Rectal smooth muscle tissue (tissue), 1 donor: ENCODE measurements around the gene PBX2.

Source experiments
- H3K27ac ChIP-seq: one replicate; pipeline ENCODE4 v1.7.0; 2013; ENCODE audit warnings: low read depth, low read length, inconsistent platforms
- H3K27me3 ChIP-seq: one replicate; pipeline ENCODE4 v1.7.0; 2013; ENCODE audit warnings: low read length; ENCODE audit not compliant: control insufficient read depth, insufficient read depth
- H3K36me3 ChIP-seq: one replicate; pipeline ENCODE4 v1.7.0; 2013; ENCODE audit warnings: low read length; ENCODE audit not compliant: control insufficient read depth, insufficient read depth
- H3K4me1 ChIP-seq: one replicate; pipeline ENCODE4 v1.7.0; 2013; ENCODE audit warnings: low read length; ENCODE audit not compliant: control insufficient read depth, insufficient read depth
- H3K4me3 ChIP-seq: one replicate; pipeline ENCODE4 v1.7.0; 2013; ENCODE audit warnings: low read length
- H3K9ac ChIP-seq: one replicate; pipeline ENCODE4 v1.7.0; 2013; ENCODE audit warnings: low read length

Gene PBX2

DNA sequence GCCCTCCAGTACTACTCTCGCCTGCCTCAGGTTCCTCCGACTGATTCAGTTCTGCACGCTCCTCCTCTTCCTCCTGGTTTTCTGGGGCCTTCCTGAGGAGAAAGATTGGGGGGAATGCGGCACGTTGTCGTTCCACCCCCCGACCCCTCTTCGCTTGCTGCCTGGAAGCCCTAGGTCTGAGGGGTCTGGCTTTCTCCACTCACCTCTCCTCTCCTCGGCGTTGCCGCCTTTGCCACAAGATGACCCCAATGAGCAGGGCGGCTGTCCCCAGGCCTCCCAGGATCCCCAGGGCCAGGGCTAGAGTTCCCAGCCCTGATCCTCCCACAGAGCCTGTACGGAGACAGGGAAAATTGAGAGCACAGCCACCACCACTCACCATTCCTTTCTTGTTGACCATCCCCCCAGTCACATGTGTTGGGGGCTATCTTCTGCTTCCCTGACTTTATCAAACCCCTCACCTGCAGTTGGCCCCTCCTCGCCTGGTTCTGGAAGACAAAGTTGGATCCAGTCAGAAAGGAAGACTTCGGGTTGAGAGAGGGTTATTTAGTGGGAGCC lies 8.8 kb downstream of the PBX2 start:
- Histone ChIP-seq H3K27me3 (no peaks in the 10 kb centered on the region), H3K27ac (peak overlapping the region; percentile 23), H3K9ac (no peak overlapping the region), H3K4me3 (no peak overlapping the region), H3K36me3 (peaks cover 19% of the 10 kb centered on the region), H3K4me1 (peaks cover 20% of the 10 kb centered on the region)

- no peak overlapping the region for H3K9ac ChIP-seq
- H3K27me3 ChIP-seq: no peaks in the 10 kb centered on the region
- H3K36me3 ChIP-seq: peaks cover 19% of the 10 kb centered on the region
- no peak overlapping the region for H3K27ac ChIP-seq
- H3K4me3 ChIP-seq: no peak overlapping the region
- H3K4me1 ChIP-seq: peaks cover 23% of the 10 kb centered on the region
These were observed 10.1 kb downstream of the PBX2 start for GRCh38 chr6:32179766-32180405.

- Histone ChIP-seq H3K4me3 (peak overlapping the region; percentile 91), H3K9ac (peak overlapping the region; percentile 41)
These were observed 11.2 kb downstream of the PBX2 start for GRCh38 chr6:32178547-32179440.

DNA sequence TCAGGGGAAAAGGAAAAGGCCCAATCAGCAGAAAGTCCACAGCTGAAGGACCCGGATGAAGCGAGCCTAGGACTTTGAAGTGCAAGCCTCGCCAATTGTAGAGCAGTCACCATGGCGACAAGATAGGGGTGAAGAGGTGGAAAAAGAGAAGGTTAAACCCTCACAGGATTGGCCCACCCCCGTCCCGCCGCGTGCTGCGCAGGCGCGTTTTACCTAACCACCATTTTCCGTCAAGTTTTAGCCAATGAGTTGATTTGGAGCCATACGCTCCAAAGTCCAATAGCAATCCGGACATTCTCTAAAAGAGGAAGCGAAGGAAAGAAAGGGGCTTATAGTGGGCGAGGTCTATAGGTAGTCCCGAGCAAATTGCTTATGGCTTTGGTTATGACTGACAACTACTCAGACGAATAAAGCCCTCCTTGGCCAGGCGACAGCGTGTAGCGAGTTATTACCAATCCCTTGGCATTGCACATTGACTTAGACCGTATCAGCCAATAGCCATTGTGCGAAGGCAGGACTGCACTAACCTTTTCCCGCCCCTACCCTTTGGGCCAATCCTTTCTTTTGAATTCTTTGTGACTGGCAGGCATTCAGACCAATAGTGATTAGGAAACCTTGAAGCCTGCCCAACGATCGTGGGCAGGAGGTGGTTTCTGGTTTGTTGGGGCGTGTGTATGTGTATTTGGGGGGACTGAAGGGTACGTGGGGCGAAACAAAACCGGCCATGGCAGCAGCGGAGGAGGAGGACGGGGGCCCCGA lies 12.0 kb downstream of the PBX2 start, which contains the start of gene RNF5:
Gene RNF5 (plus strand): TSS at position 618 of the 759 bp plus-strand sequence. CDS start 107 bp downstream, at position 725.
- H3K27me3 ChIP-seq: no peaks in the 10 kb centered on the region
- peaks cover 13% of the 10 kb centered on the region for H3K36me3 ChIP-seq
- peak within 1 kb of the TSS; percentile 99 for H3K27ac ChIP-seq
- H3K4me3 ChIP-seq: peak within 1 kb of the TSS; percentile 91
- peaks cover 27% of the 10 kb centered on the region for H3K4me1 ChIP-seq
- H3K9ac ChIP-seq: peak within 1 kb of the TSS; percentile 76

More at GRCh38 chr6:32178547-32179440, 11.2 kb downstream of the PBX2 start:
- Histone ChIP-seq H3K27ac (peak overlapping the region; percentile 99), H3K36me3 (peaks cover 19% of the 10 kb centered on the region), H3K27me3 (no peaks in the 10 kb centered on the region), H3K4me1 (peaks cover 27% of the 10 kb centered on the region)

DNA sequence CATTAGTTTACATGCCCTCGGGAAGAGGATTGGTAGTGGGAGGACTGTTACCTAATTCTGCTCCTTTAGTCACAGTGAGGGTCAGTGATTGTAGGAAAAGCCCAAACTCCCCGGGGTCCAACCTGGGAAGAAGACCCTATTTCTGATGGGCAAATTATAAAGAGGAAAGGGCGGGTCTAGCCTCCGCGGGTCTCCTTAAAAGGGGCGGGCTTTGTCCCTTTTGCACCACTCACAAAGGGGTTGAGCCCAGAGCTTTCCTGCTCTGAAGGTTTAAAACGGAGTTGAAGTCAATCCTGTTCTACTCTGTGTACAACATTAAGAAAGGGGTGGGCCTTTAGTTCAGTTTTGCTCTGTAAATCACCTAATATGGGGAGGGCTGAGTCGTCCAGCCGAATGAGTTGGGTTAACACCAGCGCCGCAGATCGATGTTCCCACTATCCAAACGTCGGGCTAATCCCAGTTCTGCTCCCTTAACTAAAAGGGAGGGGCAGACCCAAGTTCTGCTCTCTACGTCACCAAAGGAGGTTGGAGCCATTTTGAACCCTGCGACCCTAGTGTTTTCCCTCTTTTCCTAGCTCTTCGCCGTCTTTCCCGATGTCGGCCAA lies 12.7 kb downstream of the PBX2 start:
- Histone ChIP-seq H3K4me1 (peaks cover 27% of the 10 kb centered on the region), H3K36me3 (peaks cover 11% of the 10 kb centered on the region), H3K9ac (peak overlapping the region; percentile 76), H3K4me3 (peak overlapping the region; percentile 91), H3K27ac (peak overlapping the region; percentile 99), H3K27me3 (no peaks in the 10 kb centered on the region)

DNA sequence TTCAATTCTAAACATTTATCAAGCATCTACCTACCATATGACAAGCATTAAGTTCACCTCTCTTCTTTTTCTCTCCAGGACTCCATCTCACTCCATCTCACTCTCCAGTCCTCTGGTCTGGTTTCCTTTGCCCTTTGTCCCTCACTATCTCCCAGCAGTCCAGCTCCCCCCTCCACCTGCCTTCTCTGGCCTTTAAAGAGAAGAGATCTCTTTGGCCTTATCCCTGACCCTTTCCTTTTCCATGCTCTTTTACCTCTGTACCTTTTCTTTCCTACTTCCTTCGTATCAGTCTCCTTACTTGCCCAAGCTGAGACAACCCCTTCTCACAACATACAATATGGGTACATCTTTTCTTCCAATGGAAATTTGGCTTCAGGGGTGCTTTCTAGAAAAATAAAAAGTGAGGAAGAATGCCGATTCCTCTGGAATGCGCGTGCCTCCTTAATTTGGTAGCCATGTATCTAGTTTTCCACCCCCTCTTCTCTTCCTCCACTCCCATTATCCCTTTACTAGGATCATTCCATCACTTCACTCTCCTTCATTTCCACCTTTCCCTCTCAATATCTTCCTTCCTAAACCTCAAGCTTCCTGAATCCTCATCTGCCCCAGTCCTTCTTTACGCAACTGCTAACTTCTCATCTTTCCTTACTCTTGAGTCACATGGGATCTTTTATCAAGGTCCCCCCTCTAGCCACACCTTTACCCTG lies 13.4 kb downstream of the PBX2 start:
- H3K4me1 ChIP-seq: peaks cover 27% of the 10 kb centered on the region
- no peaks in the 10 kb centered on the region for H3K27me3 ChIP-seq
- H3K36me3 ChIP-seq: peaks cover 11% of the 10 kb centered on the region
- H3K9ac ChIP-seq: peak overlapping the region; percentile 76
- H3K4me3 ChIP-seq: peak overlapping the region; percentile 91
- H3K27ac ChIP-seq: peak overlapping the region; percentile 99

DNA sequence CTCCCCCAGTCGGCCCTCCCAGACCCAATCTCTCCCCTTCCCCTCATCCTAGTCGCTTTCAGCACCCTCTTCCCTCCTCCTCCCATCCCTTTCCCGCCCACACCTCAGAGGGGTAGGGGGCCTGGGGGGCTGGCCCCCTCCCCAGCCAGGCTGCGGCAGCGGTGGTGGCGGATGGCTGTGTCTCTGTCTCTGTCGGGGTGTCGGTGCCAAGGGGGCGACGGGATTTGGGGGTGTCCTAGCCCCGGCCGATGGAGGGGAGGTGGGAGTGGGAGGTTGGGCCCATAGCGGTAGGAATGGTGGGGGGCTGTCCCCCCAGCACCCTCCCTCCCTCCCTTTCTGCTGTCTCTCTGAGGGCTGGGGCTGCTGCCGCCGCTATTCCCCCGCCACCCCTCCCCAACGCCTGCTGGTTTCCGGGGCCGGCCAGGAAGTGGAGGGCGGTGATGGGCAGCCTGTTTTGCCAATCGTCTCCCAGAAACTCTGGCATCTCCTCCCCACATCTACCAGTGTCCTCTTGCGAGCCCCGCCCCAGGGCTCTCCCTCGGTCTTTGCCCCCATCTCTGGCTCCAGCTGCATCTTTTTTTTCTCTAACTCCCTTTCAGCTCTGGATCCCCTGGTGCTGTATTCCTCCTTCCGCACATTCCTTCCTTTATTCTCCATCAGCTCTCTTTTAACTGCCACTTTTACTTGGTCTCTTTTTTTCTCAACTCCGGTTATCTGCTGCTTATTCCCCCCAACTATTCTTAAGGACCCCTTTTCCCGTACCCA lies 14.1 kb downstream of the PBX2 start, which contains the start of gene AGPAT1:
Gene AGPAT1 (minus strand): TSS at position 374 of the 765 bp plus-strand sequence. CDS start 4,588 bp downstream, outside the sequence.
- Histone ChIP-seq H3K27ac (peak within 1 kb of the TSS; percentile 99), H3K9ac (peak within 1 kb of the TSS; percentile 83), H3K27me3 (no peaks in the 10 kb centered on the region), H3K4me3 (peak within 1 kb of the TSS; percentile 94), H3K4me1 (peaks cover 27% of the 10 kb centered on the region), H3K36me3 (peaks cover 11% of the 10 kb centered on the region)

DNA sequence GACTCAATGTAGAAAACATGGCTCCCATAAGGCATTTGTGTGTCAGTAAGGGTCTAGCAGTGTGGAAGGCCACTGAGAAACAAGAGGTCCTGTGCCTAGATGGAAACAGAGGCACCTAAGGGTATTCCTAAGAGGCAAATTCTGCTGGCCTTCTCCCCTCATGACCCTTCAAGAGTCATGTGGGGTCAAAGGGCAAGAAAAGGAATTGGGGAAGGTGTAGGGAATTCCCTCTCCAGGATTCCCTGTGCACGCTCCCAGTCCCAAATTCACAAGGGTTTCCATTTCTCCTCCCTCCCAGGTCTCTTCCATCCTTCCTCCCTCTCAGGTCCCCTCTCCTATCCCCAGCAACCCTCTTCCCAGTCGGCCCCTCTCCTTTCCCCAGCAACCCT lies 14.7 kb downstream of the PBX2 start:
- Histone ChIP-seq H3K27me3 (no peaks in the 10 kb centered on the region), H3K4me3 (peak overlapping the region; percentile 94), H3K27ac (peak overlapping the region; percentile 99), H3K9ac (peak overlapping the region; percentile 83), H3K36me3 (peaks cover 14% of the 10 kb centered on the region), H3K4me1 (peaks cover 27% of the 10 kb centered on the region)

DNA sequence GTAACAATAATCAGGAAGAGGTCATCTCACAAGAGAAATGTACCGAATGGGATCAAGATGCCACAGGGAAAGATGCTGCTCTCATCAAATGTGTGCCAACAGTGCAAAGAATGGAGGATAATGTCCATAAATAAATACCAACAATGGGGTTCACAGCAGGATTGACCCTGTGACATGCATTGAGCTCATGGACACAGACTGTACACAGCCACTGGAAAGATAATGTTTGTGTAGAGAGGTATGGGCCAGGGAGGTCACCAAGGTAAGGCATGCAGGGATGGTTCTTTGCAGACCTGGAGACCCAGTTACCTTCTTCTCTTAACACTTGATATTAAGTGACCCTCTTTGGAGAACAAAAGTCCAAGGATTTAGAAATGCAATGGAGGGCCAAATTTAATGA lies 15.6 kb downstream of the PBX2 start:
- Histone ChIP-seq H3K27me3 (no peaks in the 10 kb centered on the region), H3K9ac (no peak overlapping the region), H3K4me3 (no peak overlapping the region), H3K36me3 (peaks cover 20% of the 10 kb centered on the region), H3K4me1 (peaks cover 27% of the 10 kb centered on the region), H3K27ac (no peak overlapping the region)

DNA sequence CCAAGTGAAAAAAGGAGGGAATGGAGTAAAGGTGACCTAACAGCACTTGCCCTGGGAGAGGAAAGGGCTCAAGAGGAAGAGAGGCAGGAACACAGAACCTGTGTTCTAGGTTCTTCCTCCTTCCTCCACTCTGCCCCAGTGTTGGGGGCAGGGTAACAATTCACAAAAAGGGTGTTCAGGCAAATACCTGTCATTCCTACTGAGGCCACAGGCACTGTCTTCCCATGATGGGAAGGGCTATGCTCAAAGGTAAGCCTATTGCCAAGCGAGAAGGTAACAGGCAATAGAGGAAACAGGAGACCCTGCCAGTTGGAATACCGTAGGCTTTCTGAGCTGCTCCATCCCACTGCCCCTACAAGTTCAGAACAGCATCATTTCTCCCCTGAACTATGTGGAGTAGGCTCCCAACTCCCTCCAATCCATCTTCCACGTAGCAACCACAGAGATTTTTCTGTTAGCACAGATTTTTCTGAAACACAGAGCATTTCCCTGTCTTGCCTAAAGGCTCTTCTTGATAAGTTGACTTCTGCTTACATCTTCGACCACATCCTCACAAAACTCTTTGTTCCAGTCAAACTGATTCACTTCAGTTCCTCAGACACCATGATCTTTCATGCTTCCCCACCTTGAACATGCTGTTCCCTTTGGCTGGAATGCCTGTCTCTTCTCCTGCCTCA lies 16.8 kb downstream of the PBX2 start:
- Histone ChIP-seq H3K9ac (no peak overlapping the region), H3K4me1 (peaks cover 20% of the 10 kb centered on the region), H3K27me3 (no peaks in the 10 kb centered on the region), H3K36me3 (peaks cover 28% of the 10 kb centered on the region), H3K27ac (no peak overlapping the region), H3K4me3 (no peak overlapping the region)
